Activated CD8-positive, alpha-beta memory T cell treated with anti-CD3 and anti-CD28 coated beads for 4 hours (primary cell): ENCODE results near the gene ABR.
A peak's percentile ranks its signal among the peaks of the same experiment; 100 is the strongest.
"Not testable (repeated sequence)": the region's sequence is repeated elsewhere in the genome, so short reads cannot be mapped to it uniquely, and the experiment has no call there.

Experiments
- DNase-seq, 2 donors: peaks; one replicate each; pipeline ENCODE4 v3.0.0-alpha.2; 2020; ENCODE audit warnings: low read depth in 2 of 2

The ABR gene

DNA sequence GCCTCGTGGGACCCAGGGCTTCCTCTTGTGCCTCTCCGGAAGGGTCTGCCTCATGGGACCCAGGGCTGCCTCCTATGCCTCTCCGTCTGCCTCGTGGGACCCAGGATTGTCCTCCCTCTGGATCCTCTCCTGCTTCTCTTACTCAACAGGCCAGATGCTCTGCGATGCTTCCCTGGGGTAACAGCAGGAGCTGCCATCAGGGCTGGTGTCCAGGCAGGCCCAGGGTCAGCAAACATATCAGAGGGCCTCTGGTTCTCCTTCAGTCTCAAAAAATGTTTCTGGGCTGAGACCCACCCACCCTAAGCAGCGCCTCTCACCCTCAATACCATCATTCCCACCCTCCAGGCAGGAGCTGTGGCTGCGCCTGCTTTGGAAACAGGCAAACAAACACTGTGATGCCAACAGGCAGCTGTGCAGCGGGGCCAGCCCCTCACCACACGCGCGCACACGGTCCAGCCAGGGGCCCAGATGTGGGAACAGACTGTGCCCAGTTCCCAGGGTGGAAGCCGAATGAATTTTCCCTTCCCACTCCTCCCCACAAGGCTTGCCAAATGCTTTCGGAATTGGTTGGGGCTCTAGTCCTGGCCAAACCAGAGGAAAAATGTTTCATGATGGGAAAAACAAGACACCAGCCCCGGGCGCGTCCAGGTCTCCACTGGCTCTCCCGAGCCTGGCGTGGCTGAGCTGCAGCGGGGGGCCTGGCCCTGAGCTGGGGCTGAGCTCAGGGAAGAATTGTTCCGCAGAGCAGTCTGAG lies 171.6 kb downstream of the ABR start:
- DNase-seq: no peak

DNA sequence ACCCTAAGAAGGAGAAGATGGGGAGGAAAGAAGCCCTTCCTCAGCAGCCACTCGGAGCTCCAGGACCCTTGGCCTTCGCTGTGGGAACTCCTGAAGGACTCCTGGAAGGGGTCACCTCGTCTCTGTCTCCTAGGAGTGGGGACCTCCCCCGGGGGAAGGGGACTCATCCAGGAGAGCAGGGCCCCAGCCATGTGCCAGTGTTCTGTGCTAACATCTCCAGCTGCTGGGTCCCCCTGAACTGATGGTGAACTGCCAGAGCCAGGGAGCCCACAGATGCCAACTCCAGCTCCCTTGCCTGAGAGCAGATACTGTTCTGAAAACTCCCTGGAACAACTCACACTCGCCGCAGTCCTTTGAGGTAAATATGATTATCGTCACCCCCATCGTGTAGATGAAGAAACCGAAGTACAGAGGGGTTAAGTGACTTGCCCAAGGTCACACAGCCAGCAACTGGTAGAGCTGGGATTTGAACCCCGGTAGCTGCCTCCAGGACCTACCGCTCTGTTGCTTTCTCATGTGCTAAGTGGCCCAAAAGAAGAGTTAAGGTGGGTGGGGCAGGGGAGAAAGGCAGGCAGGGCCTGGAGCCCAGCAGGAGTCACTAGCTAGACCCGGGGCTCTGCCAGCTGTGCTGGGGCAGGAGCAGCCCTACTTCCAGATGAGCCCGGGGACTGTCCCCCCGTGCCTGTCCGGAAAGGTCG lies 172.3 kb downstream of the ABR start:
- no peak for DNase-seq

DNA sequence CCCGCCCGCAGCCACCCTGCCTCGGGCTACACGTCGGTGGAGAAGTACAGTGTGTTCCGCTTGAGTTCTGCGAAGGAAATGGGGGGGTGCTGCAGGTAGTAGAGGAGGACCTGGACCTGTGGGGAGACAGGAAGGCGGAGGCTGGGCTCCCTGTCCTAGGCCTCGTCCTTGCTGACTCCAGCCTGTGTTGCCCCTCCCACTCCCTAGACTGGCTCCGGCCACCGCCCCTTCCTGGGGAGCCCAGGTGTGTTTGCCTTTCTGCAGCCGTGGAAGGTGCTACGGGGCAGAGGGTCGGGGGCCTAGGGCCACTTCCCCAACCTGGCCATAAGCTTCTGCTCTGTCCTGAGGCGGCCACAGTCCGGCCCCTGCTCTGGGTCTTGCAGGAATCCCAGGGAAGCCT lies 173.7 kb downstream of the ABR start:
- DNase-seq: no peak

DNA sequence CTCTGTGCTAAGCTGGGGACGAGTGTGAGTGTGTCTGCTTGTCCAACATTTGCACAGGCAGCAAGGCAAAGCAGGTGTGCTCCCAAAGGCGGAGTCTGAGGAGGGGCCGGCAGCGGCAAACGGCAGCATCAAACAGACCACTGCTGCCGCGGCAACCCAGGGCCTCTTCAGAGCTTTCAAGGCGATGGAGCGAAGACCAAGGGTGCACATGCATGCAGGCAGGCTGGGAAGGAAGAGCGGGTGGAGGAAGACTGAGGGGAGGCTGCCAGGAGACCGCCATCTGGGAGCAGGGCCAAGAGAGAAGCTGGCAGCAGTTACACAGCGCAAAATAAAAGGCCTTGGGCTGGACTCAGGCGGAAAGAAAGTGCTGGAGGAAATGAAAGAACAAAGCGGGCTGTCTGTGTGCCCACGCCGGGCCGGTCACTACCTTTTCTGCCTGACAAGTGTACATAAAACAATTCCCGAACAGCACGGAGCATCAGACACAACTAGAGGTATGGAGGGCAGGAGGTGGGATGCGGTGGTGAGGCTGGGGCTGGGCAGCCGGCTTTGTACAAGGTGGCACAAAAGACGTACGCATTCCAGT lies 174.3 kb downstream of the ABR start:
- DNase-seq: no peak

DNA sequence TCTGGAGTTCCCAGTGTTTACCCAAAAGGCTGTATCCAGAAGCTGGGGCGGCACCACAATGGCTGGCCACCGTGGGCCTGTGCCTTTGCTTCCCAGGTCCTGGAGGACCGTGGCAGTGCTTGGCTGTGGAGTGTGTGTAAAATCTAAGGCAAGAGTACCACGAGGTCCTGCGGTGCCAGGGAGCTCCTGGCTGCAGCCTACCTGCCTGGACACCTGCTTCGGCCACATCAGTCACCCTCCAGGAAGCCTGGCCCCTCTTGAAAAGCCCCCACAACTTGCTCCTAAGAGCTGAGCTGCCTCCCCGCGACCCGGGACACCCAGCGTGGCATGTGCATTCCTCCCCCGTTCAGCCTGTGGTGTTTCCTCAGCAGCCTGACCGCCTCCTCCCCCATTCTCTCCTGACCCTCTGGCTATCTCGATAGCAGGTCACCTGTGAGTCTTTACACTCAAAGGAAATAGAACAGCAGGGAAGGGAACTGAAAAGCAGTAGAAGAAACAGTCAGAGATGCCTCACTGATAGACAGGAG lies 174.9 kb downstream of the ABR start:
- DNase-seq: no peak

DNA sequence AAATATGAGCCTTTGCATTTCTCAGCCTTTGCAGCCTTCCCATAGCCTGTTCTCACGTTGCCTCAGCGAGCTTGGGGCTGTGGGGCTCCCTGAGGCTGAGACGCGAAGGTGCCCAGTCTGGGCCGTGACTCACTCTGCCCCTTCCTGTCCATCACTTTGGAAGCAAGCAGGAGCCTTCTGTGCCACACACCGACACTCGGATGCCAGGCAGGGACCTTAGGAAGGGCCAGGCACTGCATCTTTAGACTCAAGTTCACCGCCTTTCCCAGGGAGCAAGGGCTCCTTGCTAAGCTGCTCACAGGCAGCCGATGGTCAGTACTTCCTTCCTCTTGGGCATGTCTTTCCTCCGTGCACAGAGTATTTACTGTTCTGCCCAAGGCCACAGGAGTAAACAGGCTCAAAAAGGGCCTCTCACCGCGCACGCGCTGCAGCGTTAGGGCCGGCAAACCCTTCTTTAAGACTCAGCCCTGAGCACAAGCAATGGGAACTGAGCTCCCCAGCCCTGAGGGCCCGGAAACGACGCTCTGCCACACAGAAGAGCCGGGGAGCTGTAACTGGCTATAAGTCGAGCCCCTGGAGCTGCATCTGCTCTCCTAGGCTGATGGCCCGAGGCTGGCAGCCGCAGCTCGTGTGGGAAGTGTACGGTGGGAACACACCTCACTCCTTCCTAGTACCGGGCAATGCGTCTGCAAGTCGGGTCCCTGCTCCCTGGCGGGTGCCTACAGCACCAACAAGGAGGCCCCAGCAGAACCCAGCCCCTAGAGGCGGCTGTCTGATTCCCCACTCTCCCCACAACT lies 175.6 kb downstream of the ABR start:
- no peak for DNase-seq

DNA sequence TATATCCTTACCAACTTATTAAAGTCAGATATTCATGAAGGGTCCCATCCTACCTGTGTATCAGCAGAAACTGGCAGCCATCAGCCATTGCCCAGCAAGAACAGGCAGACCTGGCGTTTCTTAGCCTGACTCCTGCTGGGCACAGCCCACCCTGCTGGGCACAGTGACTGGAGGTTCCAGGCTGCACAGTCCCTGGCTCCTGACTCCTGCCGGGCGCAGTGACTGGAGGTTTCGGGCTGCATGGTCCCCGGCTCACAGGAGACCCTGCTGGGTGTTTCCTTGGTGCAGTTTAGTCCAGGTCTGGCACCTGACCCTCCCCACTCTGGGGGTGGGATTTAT lies 176.2 kb downstream of the ABR start:
- DNase-seq: no peak

DNA sequence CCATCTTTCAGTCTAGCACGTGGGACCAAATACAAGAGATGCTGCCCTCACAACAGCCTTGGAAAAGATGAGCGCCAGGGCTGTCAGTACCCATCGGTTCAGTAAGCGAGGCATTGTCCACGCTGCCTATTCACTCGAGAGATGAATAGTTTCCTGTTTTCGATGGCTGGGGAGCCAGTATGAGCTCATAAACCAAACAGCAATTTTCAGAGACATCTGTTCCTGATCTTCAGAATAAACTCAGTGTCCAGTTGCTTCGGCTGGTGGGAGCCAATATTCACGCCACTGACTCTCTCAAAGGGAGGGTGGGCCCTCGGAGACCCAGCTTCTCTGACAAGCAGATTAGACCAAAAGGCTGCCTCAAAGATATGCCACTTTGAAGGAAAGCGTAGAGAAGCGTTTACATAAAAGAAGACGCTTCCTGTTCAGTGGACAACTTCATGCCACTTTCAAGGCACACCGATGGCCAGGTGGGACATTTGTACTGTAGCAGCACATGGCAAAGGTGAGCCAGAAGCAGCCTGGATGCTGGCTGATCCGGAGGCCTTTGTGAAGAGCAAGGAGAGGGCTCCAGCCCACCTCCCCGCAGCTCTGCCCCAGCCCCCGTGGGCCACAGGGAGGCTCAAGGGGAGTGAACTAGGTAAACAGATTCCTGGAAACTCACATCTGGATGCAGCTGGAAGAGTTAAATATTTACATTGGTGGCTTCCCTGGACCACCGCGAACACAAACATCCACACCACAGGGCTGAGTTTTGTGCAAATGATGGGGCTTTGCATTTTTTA lies 176.8 kb downstream of the ABR start:
- no peak for DNase-seq

DNA sequence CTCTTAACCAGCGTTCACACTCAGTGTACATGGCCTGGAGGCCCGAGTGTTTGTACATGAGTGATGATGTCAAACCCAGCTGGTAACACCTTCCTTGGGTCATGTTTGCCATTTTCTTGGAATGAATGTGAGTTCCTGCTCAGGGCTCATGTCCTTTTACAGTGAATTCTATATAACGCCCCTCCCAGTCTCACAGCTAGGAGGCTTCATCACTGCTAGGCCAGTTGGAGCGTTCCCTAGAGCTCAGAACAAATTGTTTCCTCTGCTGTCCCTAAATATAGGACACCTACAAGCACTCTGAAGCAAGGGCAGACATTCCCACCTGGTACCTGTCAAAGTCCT lies 177.4 kb downstream of the ABR start:
- DNase-seq: no peak

DNA sequence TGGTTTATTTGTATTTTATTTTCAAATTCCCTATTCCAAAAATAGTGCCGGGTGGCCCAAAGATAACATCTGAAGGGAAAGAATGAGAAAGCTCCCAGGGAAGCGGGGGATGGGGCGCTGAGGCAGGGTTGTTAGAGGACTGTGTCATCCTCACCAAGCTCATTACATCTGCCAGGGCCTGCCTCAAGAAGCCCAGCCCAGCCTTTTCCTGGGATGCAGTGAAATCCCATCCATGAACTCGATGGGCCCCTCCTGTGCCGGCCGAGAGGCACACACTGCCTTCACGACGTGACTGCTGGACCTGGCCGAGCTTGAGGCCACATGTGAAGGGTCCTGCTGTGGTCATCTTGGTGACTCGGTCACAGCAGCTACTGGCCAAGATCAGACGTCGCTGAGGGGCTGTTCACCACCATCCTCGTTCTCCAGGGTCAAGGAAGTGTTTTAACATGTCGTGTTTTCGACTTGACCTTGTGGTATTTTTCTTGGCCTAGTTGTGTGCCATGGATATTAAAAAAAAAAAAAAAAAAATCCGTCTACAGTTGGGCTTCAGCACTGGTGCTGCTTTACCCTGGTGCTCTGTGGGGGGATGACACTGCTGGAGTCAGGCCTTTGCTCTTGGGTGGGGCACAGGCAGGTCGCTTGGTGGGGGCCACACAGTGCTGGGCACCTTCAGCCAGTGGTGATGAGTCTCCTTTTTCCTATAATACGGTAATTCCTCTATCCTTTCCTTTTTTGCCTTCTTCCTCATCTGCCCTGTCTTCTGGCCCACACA lies 178.0 kb downstream of the ABR start:
- no peak for DNase-seq

DNA sequence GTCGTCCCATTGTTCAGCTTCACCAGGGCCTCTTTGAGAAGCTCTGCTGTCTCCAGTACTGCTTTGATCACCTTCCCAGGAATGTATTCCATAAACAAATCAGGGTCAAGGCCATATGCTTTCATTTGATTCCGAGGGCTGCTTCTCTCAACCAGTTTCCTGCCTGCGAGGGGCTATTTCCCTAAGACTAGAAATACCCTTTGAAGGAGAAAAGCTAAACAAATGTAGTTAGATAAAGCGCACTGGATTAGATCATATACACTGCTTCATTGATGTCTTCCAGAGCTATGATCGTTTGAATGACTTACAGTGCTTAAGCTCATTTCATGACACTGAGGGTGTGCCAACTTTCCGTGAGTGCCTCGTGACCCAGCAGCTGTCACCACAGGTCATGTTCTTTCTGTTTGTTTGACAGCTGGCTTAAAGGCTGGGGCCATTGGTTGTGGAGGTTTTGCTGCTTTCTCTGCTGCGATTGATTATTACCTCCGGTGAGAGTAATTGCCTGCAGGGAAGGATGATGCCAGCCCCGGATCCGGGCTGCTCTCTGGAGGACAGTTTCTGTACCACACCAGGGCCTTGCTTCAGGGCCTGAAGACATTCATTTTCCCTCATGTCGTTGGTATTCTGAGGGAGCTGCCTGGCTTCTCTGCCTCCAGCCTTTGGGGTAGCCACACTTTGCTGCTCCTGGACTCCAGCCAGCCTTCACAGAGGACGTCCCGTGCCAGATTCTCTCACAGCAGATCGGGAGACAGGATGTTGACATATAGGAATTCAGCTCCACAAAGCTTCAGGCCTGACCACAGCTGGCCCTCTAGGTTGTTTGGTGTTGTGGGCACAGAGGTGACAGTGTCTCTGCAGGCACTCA lies 179.0 kb downstream of the ABR start:
- DNase-seq: no peak

DNA sequence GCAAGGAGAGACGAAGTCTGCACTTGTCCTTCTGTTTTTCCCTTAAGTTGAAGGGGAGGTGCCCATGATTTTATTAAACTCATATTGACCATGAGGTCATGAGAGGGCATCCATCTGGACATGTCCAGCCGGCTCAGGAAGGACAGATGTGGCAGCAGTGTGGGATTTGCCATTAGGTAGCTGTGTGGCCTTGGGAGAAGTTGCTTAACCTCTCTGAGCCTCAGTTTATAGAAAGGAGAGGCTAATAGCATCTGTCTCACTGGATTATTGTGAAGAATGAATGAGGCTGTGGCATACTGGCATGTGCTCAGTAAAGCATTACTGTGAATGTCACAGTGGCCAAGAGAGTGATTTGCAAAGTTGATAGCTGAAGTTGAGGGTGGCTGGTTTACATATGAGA lies 181.7 kb downstream of the ABR start:
- DNase-seq: no peak

DNA sequence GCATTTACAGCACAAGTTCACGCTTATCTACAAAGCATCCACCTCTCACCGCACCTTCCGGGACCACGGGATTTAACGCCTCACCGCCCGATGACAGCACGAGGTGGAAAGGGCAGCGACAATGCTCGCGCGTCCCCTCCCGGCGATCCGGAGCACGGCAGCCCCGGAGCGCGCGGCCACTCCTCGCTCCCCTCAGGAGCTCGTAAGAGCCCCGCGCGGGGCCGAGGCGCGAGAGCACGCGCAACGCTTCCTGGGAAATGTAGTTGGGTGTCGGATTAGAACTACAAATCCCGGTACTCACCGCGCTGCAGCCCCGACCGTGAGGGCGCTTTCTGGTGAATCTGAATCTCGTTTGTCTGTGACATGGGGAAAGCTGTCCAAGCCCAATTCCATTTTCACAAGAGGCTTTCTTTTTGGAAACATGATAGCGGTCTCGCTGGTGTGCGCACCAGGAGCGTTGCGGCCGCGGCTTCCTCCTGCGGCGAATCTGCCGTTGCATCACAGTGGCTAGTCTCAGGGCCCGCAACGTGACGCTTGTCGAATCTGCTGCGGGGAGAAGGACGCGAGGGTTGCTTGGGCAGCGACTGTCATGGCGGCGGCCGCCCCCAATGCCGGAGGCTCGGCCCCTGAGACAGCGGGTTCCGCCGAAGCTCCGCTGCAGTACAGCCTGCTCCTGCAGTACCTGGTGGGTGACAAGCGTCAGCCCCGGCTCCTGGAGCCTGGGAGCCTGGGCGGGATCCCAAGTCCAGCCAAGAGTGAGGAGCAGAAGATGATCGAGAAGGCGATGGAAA lies 183.0 kb downstream of the ABR start, which contains the start of gene TIMM22:
Gene TIMM22, plus strand, starts transcription at position 576 of the 791 bp plus-strand sequence. Its CDS starts 14 bp downstream, at position 590.
- DNase-seq: peak; percentile 76 to 84

DNA sequence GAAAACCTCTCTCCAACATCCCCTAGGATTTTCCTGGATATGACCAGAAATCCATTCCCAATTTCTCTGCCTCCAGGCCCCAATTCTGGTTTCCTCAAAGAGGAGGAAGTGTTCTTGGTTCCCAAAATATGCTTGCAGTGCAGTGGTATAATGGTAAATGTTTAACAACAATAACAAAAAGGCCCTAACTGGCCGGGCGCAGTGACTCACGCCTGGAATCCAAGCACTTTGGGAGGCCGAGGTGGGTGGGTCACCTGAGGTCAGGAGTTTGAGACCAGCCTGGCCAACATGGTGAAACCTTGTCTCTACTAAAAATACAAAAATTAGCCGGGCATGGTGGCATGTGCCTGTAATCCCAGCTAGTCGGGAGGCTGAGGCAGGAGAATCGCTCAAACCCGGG lies 184.5 kb downstream of the ABR start:
- DNase-seq: not testable (repeated sequence)

DNA sequence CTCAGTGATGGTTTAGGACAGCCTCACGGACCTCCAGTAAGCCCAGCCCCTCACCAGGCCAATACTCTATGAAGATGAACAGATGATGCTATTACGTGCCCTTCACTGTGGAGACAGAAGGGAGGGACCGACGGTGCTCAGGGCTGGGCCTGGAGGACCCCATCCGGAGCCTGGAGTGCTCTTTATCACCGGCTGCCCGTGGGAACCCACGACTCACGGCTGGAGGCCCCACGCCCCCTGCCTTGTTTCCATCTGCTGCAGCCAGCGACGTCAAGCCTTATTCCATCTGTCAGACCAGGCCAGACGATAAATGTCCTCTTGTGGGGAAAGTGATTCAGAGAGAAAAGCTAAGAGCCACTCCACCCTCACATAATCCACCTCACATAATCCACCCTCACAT lies 186.8 kb downstream of the ABR start:
- no peak for DNase-seq

DNA sequence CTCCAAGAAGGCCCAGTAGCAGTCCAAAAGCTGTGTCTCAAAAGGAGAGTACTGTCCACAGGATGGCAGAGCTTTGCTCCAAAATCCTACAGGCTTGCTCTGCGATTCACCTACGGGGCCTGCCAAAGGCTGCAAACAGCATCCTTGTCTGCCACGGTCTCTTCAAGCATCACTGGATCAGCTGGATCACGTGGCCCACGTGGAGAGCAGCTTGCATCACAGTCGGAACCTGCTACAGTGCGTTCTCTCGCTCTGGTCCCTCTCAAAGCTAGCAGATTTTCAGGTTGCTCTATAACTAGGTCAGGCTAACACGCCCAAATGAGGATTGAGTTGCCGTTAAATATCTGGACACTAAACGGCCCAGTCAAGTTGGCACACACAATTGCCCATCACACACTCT lies 191.2 kb downstream of the ABR start:
- DNase-seq: no peak

DNA sequence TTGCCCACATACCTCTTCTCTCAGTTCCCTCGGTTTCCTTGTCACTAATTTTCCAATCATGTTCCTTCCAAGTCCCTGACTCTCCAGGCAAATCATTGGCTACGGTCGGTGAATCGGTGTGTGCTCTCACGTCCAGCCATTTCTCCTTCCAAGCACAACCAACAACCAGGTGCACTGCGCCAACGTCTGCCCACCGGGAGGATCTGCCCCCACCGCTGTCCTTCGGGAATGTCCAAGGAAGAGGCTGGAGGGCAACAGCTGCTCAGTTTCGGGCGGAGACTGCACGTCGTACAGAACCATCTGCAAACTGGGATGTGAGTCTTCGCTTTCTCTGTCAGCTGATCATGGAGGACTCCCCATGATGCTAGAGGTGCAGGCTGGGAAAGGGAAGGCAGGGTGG lies 191.8 kb downstream of the ABR start:
- DNase-seq: no peak

DNA sequence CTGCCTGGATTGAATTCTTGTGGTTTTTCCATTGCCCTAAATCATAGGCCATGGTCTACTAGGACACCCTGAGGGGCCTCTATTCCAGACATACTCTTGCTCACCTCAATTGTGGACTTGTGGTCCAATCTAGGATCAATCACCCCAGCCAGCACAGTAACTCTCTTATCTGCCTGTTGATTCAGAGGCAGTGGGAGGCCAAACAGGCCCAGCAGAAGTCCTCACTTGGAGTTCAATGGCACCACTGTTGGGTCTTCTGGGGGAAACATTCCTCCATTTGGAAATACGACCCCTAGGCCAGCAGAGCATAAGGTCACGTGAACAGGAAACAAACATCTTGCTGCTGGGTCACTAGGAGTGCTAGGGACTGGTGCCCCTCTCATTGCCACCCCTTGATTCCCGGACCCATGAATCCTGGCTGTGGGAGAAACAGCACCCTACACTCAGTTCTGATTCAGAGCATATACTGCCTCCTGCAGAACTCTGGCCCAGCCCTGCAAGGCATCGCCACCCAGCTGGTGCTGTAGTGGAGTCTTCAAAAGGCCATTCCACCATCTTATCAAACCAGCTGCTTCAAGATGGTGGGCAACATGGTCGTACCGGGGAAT lies 193.4 kb downstream of the ABR start:
- DNase-seq: no peak
